Neural progenitor cell (in vitro differentiated cells): Measurements from ENCODE around the gene ABHD15. TPM values are rescaled to one million over a fixed set of nuclear protein-coding genes. Genes with fewer than 3 reads are reported as not detected.

ENCODE experiments used
- DNase-seq: peaks from one replicate; pipeline ENCODE4 v3.0.0-alpha.2; 2016; ENCODE audit warnings: low spot score
- H2AFZ ChIP-seq: fragments of 200-600 bp; sonication (generic); replicated peaks from 2 replicates; pipeline ENCODE4 v1.6.1; 2016; ENCODE audit warnings: antibody characterized with exemption
- H3F3A ChIP-seq: fragments of 200-600 bp; sonication (generic); 2 replicates; pipeline ENCODE4 v1.6.1; 2016; ENCODE audit warnings: antibody characterized with exemption, low read depth
- H3K27ac ChIP-seq: fragments of 200-600 bp; sonication (generic); 2 replicates; pipeline ENCODE4 v1.5.1; 2016; ENCODE audit warnings: mild to moderate bottlenecking
- H3K27me3 ChIP-seq: fragments of 200-600 bp; sonication (generic); 2 replicates; pipeline ENCODE4 v1.6.1; 2016; ENCODE audit warnings: mild to moderate bottlenecking, moderate library complexity
- H3K36me3 ChIP-seq: fragments of 200-600 bp; sonication (generic); 2 replicates; pipeline ENCODE4 v1.5.1; 2016
- H3K4me1 ChIP-seq: fragments of 200-600 bp; sonication (generic); 2 replicates; pipeline ENCODE4 v1.6.1; 2016; ENCODE audit warnings: mixed run types
- H3K4me2 ChIP-seq: fragments of 200-600 bp; sonication (generic); 2 replicates; pipeline ENCODE4 v1.6.1; 2016
- H3K4me3 ChIP-seq: fragments of 200-600 bp; sonication (generic); 2 replicates; pipeline ENCODE4 v1.5.1; 2016
- H3K79me2 ChIP-seq: fragments of 200-600 bp; sonication (generic); 2 replicates; pipeline ENCODE4 v1.6.1; 2016; ENCODE audit warnings: low read depth
- H3K9ac ChIP-seq: fragments of 200-600 bp; sonication (generic); 2 replicates; pipeline ENCODE4 v1.6.1; 2016
- H3K9me3 ChIP-seq: fragments of 200-600 bp; sonication (generic); 2 replicates; pipeline ENCODE4 v1.5.1; 2016; ENCODE audit warnings: low read depth
- H4K20me1 ChIP-seq: fragments of 200-600 bp; sonication (generic); 2 replicates; pipeline ENCODE4 v1.6.1; 2016; ENCODE audit warnings: low read depth
- H3K27ac Mint-ChIP-seq: 3 replicates; pipeline ENCODE4 v1.8.0; 2021; ENCODE audit warnings: mixed read lengths
- H3K27me3 Mint-ChIP-seq: 2 replicates; pipeline ENCODE4 v1.8.0; 2022; ENCODE audit warnings: low read depth, mild to moderate bottlenecking, inconsistent platforms, moderate library complexity, mixed read lengths; ENCODE audit not compliant: insufficient read depth
- H3K36me3 Mint-ChIP-seq: 3 replicates; pipeline ENCODE4 v1.8.0; 2021; ENCODE audit warnings: mixed read lengths
- H3K4me1 Mint-ChIP-seq: 3 replicates; pipeline ENCODE4 v1.8.0; 2021; ENCODE audit warnings: mixed read lengths
- H3K4me3 Mint-ChIP-seq: 3 replicates; pipeline ENCODE4 v1.8.0; 2021; ENCODE audit warnings: mild to moderate bottlenecking, moderate library complexity, mixed read lengths
- H3K9me3 Mint-ChIP-seq: 3 replicates; pipeline ENCODE4 v1.8.0; 2020; ENCODE audit warnings: mixed read lengths
- CTCF ChIP-seq: fragments of 200-600 bp; sonication (generic); IDR thresholded peaks from 2 replicates; pipeline ENCODE4 v1.5.1; 2017; ENCODE audit warnings: antibody characterized with exemption, mild to moderate bottlenecking
- EZH2 ChIP-seq: fragments of 200-600 bp; sonication (generic); IDR thresholded peaks from 2 replicates; pipeline ENCODE4 v1.6.1; 2017; ENCODE audit warnings: antibody characterized with exemption, mild to moderate bottlenecking, moderate library complexity
- EZH2phosphoT487 ChIP-seq: fragments of 200-600 bp; sonication (generic); IDR thresholded peaks from 2 replicates; pipeline ENCODE4 v1.6.1; 2017; ENCODE audit warnings: antibody characterized with exemption
- total RNA-seq: library from RNA; depleted of rRNA; stranded (reverse); fragments of >200 nt; gene quantifications from 2 replicates; pipeline ENCODE4 v1.2.3, GENCODE V29; 2015; ENCODE audit warnings: low replicate concordance

Gene ABHD15
- 2.5 and 5.0 TPM in 2 replicates for total RNA-seq

GRCh38 chr17:29566473-29567303, at the start of gene ABHD15:
ABHD15 (minus strand) TSS chr17:29567037; CDS start chr17:29566966, 71 bp downstream.
- Histone ChIP-seq H2AFZ (peak within 1 kb of the TSS; percentile 83), H3K4me1 (peaks cover 15% of the 10 kb centered on the region), H3K9me3 (no peaks in the 10 kb centered on the region), H4K20me1 (peaks cover 24% of the 10 kb centered on the region), H3K27me3 (peaks cover 42% of the 10 kb centered on the region), H3K27ac (no peak within 1 kb of the TSS), H3K9ac (no peak within 1 kb of the TSS), H3K4me3 (peak within 1 kb of the TSS; percentile 71), H3K79me2 (peaks cover 7% of the 10 kb centered on the region), H3K4me2 (peak within 1 kb of the TSS; percentile 96), H3K36me3 (no peaks in the 10 kb centered on the region), H3F3A (peaks cover 41% of the 10 kb centered on the region)
- peaks cover 24% of the 10 kb centered on the region for H3K4me1 Mint-ChIP-seq
- H3K9me3 Mint-ChIP-seq = no peaks in the 10 kb centered on the region
- peak; percentile 84 for DNase-seq
- H3K36me3 Mint-ChIP-seq = peaks cover 4% of the 10 kb centered on the region
- peak within 1 kb of the TSS; percentile 95 for H3K4me3 Mint-ChIP-seq
- H3K27ac Mint-ChIP-seq = no peak within 1 kb of the TSS
- peak; percentile 91 for TF ChIP-seq EZH2
- TF ChIP-seq CTCF = no peak
- TF ChIP-seq EZH2phosphoT487 = peak; percentile 85
- H3K27me3 Mint-ChIP-seq = peaks cover 32% of the 10 kb centered on the region

GRCh38 chr17:29615492-29616299, 48.9 kb upstream of the ABHD15 start:
- Mint-ChIP-seq H3K4me1 (peaks cover 32% of the 10 kb centered on the region), H3K27ac (no peak overlapping the region), H3K36me3 (peaks cover 5% of the 10 kb centered on the region), H3K9me3 (no peaks in the 10 kb centered on the region), H3K27me3 (peaks cover 33% of the 10 kb centered on the region), H3K4me3 (peak overlapping the region; percentile 84)
- H3K36me3 ChIP-seq = no peaks in the 10 kb centered on the region
- H3K27ac ChIP-seq = no peak overlapping the region
- H4K20me1 ChIP-seq = peaks cover 11% of the 10 kb centered on the region
- peaks cover 23% of the 10 kb centered on the region for H3K4me1 ChIP-seq
- peak; percentile 94 for DNase-seq
- H3K27me3 ChIP-seq = peaks cover 65% of the 10 kb centered on the region
- H3K4me2 ChIP-seq = peak overlapping the region; percentile 84
- H3F3A ChIP-seq = peaks cover 41% of the 10 kb centered on the region
- peak overlapping the region; percentile 89 for H2AFZ ChIP-seq
- H3K9me3 ChIP-seq = no peaks in the 10 kb centered on the region
- H3K4me3 ChIP-seq = peak overlapping the region; percentile 47
- TF ChIP-seq EZH2phosphoT487 = no peak
- no peak for TF ChIP-seq EZH2
- no peak for TF ChIP-seq CTCF
- H3K79me2 ChIP-seq = no peaks in the 10 kb centered on the region
- no peak overlapping the region for H3K9ac ChIP-seq

GRCh38 chr17:29615048-29615385, 48.2 kb upstream of the ABHD15 start:
- Histone ChIP-seq H2AFZ (no peak overlapping the region), H3K36me3 (no peaks in the 10 kb centered on the region), H3F3A (peaks cover 41% of the 10 kb centered on the region), H3K9me3 (no peaks in the 10 kb centered on the region), H4K20me1 (peaks cover 11% of the 10 kb centered on the region), H3K27ac (no peak overlapping the region), H3K4me3 (peak overlapping the region; percentile 47), H3K79me2 (no peaks in the 10 kb centered on the region), H3K4me2 (peak overlapping the region; percentile 84), H3K27me3 (peaks cover 58% of the 10 kb centered on the region), H3K9ac (no peak overlapping the region), H3K4me1 (peaks cover 23% of the 10 kb centered on the region)
- peaks cover 7% of the 10 kb centered on the region for H3K36me3 Mint-ChIP-seq
- peaks cover 27% of the 10 kb centered on the region for H3K27me3 Mint-ChIP-seq
- no peak overlapping the region for H3K27ac Mint-ChIP-seq
- no peaks in the 10 kb centered on the region for H3K9me3 Mint-ChIP-seq
- H3K4me1 Mint-ChIP-seq = peaks cover 28% of the 10 kb centered on the region
- H3K4me3 Mint-ChIP-seq = peak overlapping the region; percentile 48
- TF ChIP-seq EZH2phosphoT487 (no peak), EZH2 (no peak), CTCF (no peak)
- DNase-seq = peak; percentile 37
